Ascending aorta (tissue), 2 donors: ENCODE measurements around the gene MYPN. TPM values are rescaled to one million over a fixed set of nuclear protein-coding genes. Genes with fewer than 3 reads are reported as not detected.

Experiments
- DNase-seq, 2 donors: peaks; one replicate each; pipeline ENCODE4 v3.0.0-alpha.2; 2019; ENCODE audit warnings: low spot score in 2 of 2
- H3K27ac ChIP-seq, 2 donors: fragments of 200-600 bp; sonication (generic); one replicate each; pipeline ENCODE4 v1.5.1; 2016 to 2017; ENCODE audit warnings: mild to moderate bottlenecking in 1 of 2
- H3K27me3 ChIP-seq: fragments of 200-600 bp; sonication (generic); one replicate; pipeline ENCODE4 v1.5.1; 2017
- H3K36me3 ChIP-seq, 2 donors: fragments of 200-600 bp; sonication (generic); one replicate each; pipeline ENCODE4 v1.5.1; 2016
- H3K4me1 ChIP-seq, 2 donors: fragments of 200-600 bp; sonication (generic); one replicate each; pipeline ENCODE4 v1.5.1; 2016 to 2017; ENCODE audit warnings: mild to moderate bottlenecking in 1 of 2
- H3K4me3 ChIP-seq, 2 donors: fragments of 200-600 bp; sonication (generic); one replicate each; pipeline ENCODE4 v1.5.1; 2016 to 2017; ENCODE audit warnings: mild to moderate bottlenecking in 1 of 2
- H3K9me3 ChIP-seq, 2 donors: fragments of 200-600 bp; sonication (generic); one replicate each; pipeline ENCODE4 v1.5.1; 2016
- CTCF ChIP-seq, 3 experiments: fragments of 200-600 bp in 2 of 3; fragments of 450-650 bp in 1 of 3; sonication (generic) in 2 of 3; IDR thresholded peaks; one replicate each; pipeline ENCODE4 v1.5.1; 2016 to 2019; ENCODE audit warnings: antibody characterized with exemption in 3 of 3, mild to moderate bottlenecking in 1 of 3, moderate library complexity in 1 of 3
- intact Hi-C: fragments of 100-400 bp; cut with DNase I; formaldehyde crosslinking; loops from one replicate; pipeline ENCODE4 v1.15.1; 2023
- total RNA-seq: library from RNA; depleted of rRNA; stranded (reverse); fragments of >200 nt; gene quantifications from one replicate; pipeline ENCODE4 v1.1.0, GENCODE V29; 2016

The MYPN gene
- total RNA-seq, 1 donor from 2014 or later: not detected

- intact Hi-C loops: no loop called here
- TF ChIP-seq CTCF (IDR thresholded peaks at IDR 0.05): no peak
- H3K27me3 ChIP-seq: no peaks in the 10 kb centered on the region
- no peak overlapping the region for H3K4me3 ChIP-seq
- no peaks in the 10 kb centered on the region for H3K36me3 ChIP-seq
- no peaks in the 10 kb centered on the region for H3K9me3 ChIP-seq
- H3K4me1 ChIP-seq: no peaks in the 10 kb centered on the region
- no peak overlapping the region for H3K27ac ChIP-seq
- DNase-seq: no peak
Measured at GRCh38 chr10:68171539-68172080, 62.3 kb downstream of the MYPN start.

GRCh38 chr10:68172324-68172723, 63.0 kb downstream of the MYPN start:
- DNase-seq: no peak
- intact Hi-C loops: no loop called here
- H3K27ac ChIP-seq: no peak overlapping the region
- no peak overlapping the region for H3K4me3 ChIP-seq
- no peaks in the 10 kb centered on the region for H3K27me3 ChIP-seq
- no peaks in the 10 kb centered on the region for H3K36me3 ChIP-seq
- TF ChIP-seq CTCF (IDR thresholded peaks at IDR 0.05): no peak
- no peaks in the 10 kb centered on the region for H3K9me3 ChIP-seq
- H3K4me1 ChIP-seq: no peaks in the 10 kb centered on the region

GRCh38 chr10:68175949-68176348, 66.7 kb downstream of the MYPN start:
- no peak for TF ChIP-seq CTCF (IDR thresholded peaks at IDR 0.05)

GRCh38 chr10:68176797-68177196, 67.5 kb downstream of the MYPN start:
- Histone ChIP-seq H3K4me3 (no peak overlapping the region), H3K4me1 (no peaks in the 10 kb centered on the region), H3K36me3 (no peaks in the 10 kb centered on the region), H3K27ac (no peak overlapping the region), H3K27me3 (no peaks in the 10 kb centered on the region), H3K9me3 (no peaks in the 10 kb centered on the region)
- DNase-seq: no peak
- TF ChIP-seq CTCF (IDR thresholded peaks at IDR 0.05): no peak
- intact Hi-C loops: no loop called here

More at GRCh38 chr10:68175949-68176348, 66.7 kb downstream of the MYPN start:
- no peak for DNase-seq
- H3K4me1 ChIP-seq: no peaks in the 10 kb centered on the region
- intact Hi-C loops: no loop called here
- H3K4me3 ChIP-seq: no peak overlapping the region
- H3K27ac ChIP-seq: no peak overlapping the region
- H3K9me3 ChIP-seq: no peaks in the 10 kb centered on the region
- H3K36me3 ChIP-seq: no peaks in the 10 kb centered on the region
- no peaks in the 10 kb centered on the region for H3K27me3 ChIP-seq

GRCh38 chr10:68178592-68178991, 69.3 kb downstream of the MYPN start:
- no peak overlapping the region for H3K27ac ChIP-seq

More at GRCh38 chr10:68178592-68178991, 69.3 kb downstream of the MYPN start:
- H3K27me3 ChIP-seq: no peaks in the 10 kb centered on the region
- H3K4me1 ChIP-seq: no peaks in the 10 kb centered on the region
- no peaks in the 10 kb centered on the region for H3K9me3 ChIP-seq
- no peak overlapping the region for H3K4me3 ChIP-seq
- intact Hi-C loops: no loop called here
- no peak for DNase-seq
- no peaks in the 10 kb centered on the region for H3K36me3 ChIP-seq
- no peak for TF ChIP-seq CTCF (IDR thresholded peaks at IDR 0.05)
